Measurements from ENCODE around the gene RPL37A. TPM values are rescaled to one million over a fixed set of nuclear protein-coding genes. Genes with fewer than 3 reads are reported as not detected.

The RPL37A gene
- total RNA-seq, 1 donor from 2014 or later = 2,984 TPM

- no peak for DNase-seq (ENCODE audit: low read depth)
- no peak for TF ChIP-seq CTCF (conservative IDR thresholded peaks at IDR 0.05; ENCODE audit: low read depth, low read length)
- no peak overlapping the region for H3K4me3 ChIP-seq (ENCODE audit: low read depth, low read length)
These were observed 3.9 kb downstream of the RPL37A start for GRCh38 chr2:216502381-216503158.

DNA sequence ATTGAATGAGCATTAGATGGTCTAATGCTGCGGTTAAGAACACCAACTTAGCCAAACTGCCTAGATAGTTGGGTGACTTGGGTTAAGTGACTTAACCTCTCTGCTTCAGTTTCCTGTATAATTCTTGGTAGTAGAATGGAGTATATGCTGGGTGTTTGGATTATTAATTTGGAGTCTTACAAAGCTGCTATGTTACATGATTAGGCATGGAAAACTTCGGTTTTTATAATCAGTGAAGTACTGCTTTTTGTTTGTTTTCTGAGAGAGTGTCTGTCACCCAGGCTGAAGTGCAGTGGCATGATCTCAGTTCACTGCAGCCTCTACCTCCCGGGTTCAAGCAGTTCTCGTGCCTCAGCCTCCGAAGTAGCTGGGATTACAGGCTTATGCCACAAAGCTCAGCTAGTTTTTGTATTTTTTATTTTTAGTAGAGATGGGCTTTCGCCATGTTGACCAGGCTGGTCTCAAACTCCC is 4.5 kb downstream of the RPL37A start:
- no peak for DNase-seq (ENCODE audit: low read depth)
- no peak overlapping the region for H3K4me3 ChIP-seq (ENCODE audit: low read depth, low read length)
- no peak for TF ChIP-seq CTCF (conservative IDR thresholded peaks at IDR 0.05; ENCODE audit: low read depth, low read length)

- no peak overlapping the region for H3K4me3 ChIP-seq (ENCODE audit: low read depth, low read length)
- DNase-seq (ENCODE audit: low read depth) = no peak
- no peak for TF ChIP-seq CTCF (conservative IDR thresholded peaks at IDR 0.05; ENCODE audit: low read depth, low read length)
These were observed 5.2 kb downstream of the RPL37A start for GRCh38 chr2:216503697-216504375.

DNA sequence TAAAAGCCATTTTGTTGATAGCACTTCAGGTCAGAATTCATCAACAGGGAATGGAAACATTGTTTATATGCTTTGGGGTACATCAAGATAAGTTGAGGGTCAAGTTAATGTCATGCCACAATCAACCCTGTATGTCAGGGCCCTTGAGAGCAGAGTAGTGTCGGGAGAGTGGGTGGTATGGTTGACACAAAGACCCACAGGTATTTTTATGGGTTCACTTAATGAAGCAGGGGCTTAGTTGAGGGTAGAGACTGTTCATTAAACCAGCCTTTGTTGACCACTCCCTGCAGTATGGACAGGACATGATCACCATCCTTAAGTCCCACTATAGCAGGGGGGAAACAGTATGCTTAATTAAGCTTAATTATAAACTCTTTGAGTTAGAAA is 5.7 kb downstream of the RPL37A start:
- H3K4me3 ChIP-seq (ENCODE audit: low read depth, low read length) = no peak overlapping the region
- TF ChIP-seq CTCF (conservative IDR thresholded peaks at IDR 0.05; ENCODE audit: low read depth, low read length) = no peak
- DNase-seq (ENCODE audit: low read depth) = no peak

GRCh38 chr2:216505133-216506106 is 6.8 kb downstream of the RPL37A start:
- no peak overlapping the region for H3K4me3 ChIP-seq (ENCODE audit: low read depth, low read length)
- no peak for DNase-seq (ENCODE audit: low read depth)
- TF ChIP-seq CTCF (conservative IDR thresholded peaks at IDR 0.05; ENCODE audit: low read depth, low read length) = no peak

GRCh38 chr2:216507220-216508160 is 8.8 kb downstream of the RPL37A start:
- TF ChIP-seq CTCF (conservative IDR thresholded peaks at IDR 0.05; ENCODE audit: low read depth, low read length) = no peak
- no peak overlapping the region for H3K4me3 ChIP-seq (ENCODE audit: low read depth, low read length)
- DNase-seq (ENCODE audit: low read depth) = no peak
